NCI-H1105 (cell line): ENCODE measurements around the gene NEUROD1.

Experiments used
- DNase-seq: peaks from one replicate; lab custom pipeline; 2025; lab: John Stamatoyannopoulos, UW

NEUROD1 gene

DNA sequence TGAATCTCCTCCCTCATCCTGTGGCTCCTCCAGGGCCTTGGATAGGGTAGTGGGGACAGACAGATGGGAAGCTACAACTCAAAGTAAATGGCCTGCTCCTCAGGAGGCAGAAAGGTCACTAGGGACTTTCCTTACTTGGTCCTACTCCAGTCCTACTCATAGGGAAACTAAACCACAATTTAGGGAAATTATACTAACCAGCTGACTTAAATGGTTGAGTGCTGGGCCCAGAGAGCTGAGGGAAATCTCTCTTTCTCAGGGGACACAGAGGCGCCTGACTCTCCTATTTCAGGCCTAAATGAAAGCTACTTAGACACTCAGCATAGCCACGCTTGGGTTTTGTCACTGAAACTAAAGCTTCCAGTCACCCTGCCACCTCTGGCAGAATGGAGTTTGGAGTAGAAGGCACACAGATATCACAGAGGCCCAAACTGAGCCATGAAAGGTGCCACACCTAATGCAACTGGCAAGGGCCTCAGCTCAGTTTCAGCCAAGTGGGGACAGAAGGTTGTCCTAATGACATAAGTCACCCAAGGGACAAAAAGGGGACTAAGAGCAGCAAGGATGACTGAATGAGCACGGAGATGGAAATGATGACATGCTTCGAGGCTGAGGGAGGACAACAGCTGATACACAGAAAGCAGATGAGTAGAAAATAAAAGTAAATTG, 47.5 kb downstream of the NEUROD1 start:
- DNase-seq, result no peak

DNA sequence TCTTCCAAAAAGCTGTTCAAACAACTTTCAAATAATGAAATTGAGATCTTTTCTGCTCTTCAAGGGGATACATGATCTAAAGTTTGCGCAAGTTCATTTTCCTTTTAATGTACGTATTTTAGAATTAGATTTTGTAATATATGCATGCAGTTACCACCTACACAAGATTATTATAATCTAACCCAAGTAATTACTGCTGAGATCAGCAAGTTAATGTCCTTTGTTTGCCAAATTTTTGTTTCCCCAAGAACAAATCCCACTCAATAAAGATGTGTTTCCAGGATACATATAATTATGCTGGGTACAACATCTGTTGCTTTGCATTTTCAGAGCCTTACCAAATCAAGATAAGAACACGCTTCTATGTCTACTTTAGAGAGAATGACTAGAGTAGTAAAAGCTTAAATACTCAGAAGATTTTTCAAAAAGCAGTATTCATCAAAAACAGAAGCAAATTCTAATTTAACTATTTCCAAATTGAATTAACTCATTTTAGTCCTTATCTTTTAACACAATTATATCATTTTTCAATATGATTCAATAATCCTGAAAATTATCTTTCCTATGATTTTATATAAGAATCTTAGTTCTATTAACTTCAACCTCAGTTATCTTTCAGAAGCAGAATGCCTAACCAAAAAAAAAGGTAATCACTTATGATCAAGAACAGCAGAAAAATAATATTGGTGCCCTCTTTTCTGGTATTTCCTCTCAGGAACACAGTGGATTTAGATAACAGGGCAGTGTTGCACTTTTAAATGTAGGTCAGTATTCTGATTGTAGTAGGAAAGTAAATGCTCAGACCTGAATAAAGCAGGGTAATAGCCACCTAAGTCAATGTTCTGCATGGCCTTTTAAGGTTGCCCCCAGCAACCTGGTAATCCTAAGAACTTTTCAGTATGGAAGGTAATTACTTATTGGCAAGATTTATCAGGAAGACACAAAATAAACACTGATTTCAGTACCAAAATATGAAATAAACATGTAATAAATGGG, 51.4 kb downstream of the NEUROD1 start:
- DNase-seq, result peak; percentile 20

DNA sequence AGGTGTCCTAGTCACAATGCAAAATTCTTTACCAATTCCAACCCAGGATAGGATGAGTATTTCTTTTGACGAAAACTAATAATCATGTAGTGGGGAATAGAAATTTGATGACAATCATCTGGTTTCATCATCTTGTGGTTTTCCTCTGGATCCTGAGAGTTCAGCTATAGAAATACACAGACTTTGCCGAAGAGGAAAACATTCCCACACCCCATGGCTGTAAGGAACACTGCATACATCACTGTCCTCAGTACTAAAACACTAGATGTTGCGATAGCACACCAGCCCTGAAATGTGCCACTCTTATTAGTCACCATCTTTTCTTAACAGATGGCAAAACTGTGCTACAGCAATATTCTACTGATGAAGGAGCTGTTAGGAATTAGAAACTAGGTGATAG, 52.8 kb downstream of the NEUROD1 start:
- no peak for DNase-seq

DNA sequence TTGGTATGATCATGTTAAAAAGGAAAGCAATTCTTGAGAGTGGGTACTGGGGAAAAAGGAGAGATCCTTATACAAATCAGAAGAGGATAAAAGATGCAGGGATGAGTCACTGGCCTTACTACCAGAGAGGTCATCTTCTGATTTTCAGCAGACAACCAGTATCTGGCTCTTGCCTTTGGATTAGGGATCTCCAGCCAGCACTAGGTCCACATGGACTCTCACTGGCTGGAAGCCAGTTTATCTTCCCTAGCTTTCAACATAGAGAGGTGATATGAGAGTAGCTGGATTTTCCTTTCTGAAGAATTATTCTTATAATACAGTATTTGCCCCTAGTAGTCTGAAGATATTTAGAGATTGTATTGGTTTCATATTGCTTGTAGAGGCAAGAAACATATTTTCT, 53.6 kb downstream of the NEUROD1 start:
- no peak for DNase-seq
